Activated naive CD4-positive, alpha-beta T cell treated with Interleukin-2 at 50 U/mL for 16 hours (primary cell): ENCODE results near the gene CUL2.
"Not testable (repeated sequence)": the region's sequence is repeated elsewhere in the genome, so short reads cannot be mapped to it uniquely, and the experiment has no call there.

Source experiments
- DNase-seq: peaks from one replicate; pipeline ENCODE4 v3.0.0-alpha.2; 2020

The CUL2 gene

DNA sequence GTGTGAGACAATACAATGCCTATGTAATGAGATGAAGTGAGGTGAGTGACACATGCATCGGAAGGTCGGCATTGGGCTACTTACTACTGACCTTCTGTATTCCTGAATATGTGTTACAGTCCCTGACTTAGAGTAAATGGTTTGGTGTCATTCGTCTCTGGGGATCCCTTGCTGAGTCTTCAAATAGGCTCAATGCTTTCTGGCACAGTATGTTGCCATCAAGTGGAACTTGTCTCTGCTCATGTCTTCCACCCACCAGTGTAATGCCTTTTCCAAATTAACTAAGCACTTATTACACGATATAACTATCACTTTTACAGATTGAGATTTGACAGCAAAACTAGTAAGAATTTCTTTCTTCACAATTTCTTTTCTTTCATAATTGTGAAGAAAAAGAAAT, 10.9 kb downstream of the CUL2 start:
- no peak for DNase-seq

DNA sequence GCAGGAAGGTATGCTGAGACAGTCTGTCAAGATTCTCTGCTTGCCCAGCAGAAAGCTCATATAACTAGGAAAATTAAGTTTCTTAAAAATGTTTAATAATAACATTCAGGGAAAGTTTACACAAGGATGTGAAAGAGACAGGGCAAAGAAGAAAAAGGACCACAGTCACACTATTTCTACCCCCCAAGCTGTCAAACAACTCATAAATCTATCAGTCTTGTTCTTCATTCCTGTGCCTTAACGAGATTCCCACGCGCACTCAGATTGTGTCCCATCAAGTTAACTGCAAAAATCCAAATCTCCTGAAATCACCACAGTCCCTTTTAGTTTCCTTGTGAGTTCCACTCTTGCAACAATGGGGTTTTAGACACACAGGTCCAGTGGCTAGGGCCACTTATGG, 14.9 kb downstream of the CUL2 start:
- no peak for DNase-seq

- no peak for DNase-seq
These were observed 15.9 kb downstream of the CUL2 start for GRCh38 chr10:35074266-35074665.

DNA sequence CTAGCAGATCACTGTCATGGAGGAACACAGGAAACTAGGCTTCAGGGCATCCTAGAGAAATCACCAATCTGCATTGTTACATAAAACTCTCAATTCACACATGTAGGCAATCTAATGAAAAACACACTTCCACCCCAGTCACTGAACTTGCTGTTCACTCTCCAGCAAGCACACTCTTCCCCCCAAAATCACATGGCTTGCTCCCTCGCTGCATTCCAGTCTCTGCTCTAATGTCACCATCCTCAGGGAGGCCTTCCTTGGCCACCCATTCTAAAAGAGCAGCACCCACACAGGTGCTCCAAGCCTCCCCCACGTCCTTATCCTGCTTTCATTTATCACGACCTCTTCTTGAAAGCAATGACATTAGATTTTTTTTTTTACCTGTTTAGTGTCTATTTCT, 19.6 kb downstream of the CUL2 start:
- no peak for DNase-seq

DNA sequence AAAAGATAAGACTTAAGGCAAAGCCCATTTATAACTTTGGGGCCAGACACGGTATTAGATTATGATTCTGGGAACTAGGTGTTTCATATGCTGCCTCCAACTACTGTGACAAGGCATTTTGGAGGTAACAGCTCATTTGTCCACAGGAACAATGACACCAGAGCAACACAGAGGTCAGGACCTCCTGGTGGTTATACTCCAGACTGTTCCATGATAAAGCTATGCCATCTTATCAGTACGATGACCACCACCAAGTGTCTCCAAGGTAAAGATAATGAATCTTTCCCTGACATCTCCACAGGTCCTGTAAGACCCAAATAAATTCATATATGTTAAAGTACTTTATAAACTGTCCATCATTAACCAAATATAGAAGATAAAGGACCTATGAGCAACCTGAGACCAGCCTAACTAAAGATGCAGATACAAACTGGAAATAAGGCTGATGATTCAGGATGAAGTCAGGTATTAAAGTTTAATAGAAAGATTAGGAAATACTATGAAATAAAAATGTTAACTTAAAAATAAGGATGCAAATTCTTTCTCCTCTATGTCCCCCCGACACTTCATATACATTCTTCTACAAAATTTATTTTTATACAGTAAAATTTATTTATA, 26.2 kb downstream of the CUL2 start:
- no peak for DNase-seq

- no peak for DNase-seq
These were observed 30.7 kb downstream of the CUL2 start for GRCh38 chr10:35059481-35059880.

- DNase-seq = no peak
These were observed 31.5 kb downstream of the CUL2 start for GRCh38 chr10:35058686-35059085.

- no peak for DNase-seq
These were observed 32.0 kb downstream of the CUL2 start for GRCh38 chr10:35058134-35058533.

DNA sequence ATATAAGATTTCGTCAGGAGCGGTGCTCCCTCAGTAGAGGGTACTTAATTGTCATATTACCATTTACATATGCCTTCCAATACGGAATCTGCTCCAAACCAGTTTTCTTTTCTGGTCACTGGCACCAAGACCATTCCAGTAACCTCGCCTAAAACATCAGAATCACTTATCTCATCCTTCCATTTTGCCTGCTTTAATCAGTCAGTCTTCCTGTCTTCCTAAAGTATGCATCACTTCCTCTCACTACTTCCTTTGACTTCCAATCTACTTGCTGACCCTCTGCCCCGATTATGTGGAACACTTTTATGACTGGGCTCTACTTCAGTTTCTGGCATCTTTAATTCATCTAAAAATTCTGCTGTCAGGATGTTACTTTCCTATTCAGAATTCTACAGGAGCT, 33.5 kb downstream of the CUL2 start:
- no peak for DNase-seq

GRCh38 chr10:35056133-35056532, 34.0 kb downstream of the CUL2 start:
- DNase-seq = no peak

GRCh38 chr10:35050568-35050967, 39.6 kb downstream of the CUL2 start:
- DNase-seq = no peak

- DNase-seq = no peak
These were observed 44.1 kb downstream of the CUL2 start for GRCh38 chr10:35046074-35046473.

DNA sequence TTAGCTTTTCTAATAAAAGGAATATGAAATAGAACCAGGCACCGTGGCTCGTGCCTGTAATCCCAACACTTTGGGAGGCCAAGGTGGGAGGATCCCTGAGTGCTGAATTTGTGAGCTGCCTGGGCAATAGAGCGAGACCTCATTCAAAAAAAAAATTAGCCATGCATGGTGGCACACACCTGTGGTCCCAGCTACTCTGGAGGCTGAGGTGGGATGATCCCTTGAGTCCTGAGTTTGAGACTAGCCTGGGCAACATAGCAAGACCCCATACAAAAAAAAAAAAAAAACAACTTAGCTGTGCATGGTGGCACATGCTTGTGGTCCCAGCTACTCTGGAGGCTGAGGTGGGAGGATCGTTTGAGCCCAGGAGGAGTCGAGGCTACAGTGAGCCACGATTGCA, 44.9 kb downstream of the CUL2 start:
- not testable (repeated sequence) for DNase-seq

- DNase-seq = no peak
These were observed 46.3 kb downstream of the CUL2 start for GRCh38 chr10:35043796-35044344.

DNA sequence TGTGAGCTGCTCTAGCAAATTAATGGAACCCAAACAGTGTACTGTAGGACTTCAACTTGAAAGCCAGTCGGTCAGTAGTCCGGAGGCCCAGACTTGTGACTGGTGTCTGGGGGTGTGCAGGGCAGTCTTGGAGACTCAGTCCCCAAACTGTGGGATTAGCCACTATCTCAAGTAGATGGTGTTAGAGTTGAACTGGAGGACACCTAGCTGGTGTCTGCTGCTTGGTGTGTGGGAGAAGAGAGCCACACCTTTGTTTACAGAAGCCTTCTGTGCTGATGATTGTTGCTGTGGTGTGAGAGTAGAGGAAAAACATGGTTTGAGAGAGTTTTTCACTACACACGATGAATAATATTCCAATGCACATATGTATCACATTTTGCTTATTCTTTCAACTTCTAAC, 47.4 kb downstream of the CUL2 start:
- DNase-seq = no peak

DNA sequence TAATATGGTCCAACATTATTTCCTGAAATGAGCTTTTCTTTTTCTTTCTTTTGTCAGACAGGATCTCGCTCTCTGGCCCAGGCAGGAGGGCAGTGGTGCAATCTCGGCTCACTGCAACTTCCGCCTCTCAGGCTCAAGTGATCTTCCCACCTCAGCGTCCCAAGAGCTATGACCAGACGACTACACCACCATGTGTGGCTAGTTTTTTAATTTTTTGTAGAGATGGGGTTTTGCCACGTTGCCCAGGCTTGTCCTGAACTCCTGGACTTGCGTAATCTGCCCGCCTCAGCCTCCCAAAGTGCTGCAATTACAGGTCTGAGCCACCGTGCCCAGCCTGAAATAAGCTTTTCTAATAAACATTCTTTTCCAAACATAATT, 48.6 kb downstream of the CUL2 start:
- DNase-seq = no peak

GRCh38 chr10:35040760-35041501, 49.2 kb downstream of the CUL2 start:
- no peak for DNase-seq

GRCh38 chr10:35037104-35037503, 53.0 kb downstream of the CUL2 start:
- no peak for DNase-seq

DNA sequence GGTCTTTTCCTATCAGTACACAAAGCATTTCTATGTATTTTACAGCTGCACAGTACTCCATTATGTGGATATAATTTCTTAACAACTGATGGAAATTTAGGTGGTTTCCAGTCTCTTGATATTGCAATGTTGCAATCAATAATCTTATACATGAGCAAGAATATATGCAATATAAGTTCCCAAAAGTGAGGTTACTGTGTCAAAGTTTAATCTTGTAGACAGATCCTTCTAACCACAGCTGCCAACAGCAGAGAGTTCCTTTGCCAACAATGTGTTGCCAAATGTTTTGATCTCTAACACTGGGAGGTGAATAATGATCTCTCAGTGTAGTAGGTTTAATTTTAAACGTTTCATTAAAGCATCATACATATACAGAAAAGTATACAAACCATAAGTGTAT, 54.5 kb downstream of the CUL2 start:
- DNase-seq = no peak

DNA sequence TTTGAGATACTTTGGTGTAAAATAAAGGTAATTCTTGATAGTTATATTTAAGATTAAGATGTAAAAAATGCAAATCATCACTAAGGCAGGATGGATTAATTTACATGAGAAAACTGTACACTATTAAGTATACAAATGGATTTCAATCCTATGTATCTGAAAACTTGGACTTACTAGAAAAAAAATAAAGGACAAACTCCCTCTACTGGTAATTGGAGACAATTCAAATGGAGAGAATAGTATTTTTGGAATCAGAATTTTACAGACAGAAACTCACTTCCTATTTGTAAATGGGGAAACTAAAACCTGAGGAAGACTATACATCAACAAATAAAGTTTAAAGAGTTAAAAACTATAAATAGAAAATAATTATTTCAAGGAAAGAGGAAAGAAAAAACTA, 62.6 kb downstream of the CUL2 start:
- DNase-seq = no peak

DNA sequence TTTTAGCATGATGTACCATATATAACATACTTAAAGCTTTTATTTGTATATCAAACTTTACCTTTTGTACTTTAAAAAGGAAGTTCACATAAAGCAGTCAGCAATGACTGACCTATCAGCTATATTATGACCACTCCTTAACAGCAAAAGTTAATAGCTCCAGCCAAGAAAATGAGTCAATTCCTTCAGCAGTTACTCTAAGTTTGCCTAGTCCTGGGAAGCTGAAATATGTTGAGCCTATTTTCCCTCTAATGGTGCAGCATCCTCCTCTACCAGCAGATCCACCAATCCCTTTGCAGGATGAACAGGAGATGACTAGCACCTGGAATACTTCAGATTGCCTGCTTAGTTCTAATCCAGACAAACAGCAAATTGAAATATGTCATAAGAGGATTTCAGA, 64.2 kb downstream of the CUL2 start:
- DNase-seq = no peak

DNA sequence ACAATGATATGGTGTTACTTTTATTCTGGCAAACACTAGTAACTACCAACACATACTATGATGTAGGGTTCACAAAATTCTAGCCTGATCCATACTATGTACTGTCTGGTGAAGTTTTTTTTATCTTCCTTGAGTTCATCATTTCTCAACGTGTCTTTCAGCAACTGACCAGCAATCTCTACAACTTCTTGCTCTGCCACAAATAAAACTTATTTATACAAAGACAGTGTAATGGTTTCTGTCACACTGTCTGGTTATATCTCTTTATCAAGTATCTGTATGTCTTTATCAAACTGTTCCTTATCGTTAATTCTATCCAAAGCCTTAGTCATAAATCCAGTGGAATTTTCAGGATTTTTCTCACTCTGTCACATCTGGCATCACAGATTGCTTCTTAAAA, 69.7 kb downstream of the CUL2 start:
- no peak for DNase-seq

DNA sequence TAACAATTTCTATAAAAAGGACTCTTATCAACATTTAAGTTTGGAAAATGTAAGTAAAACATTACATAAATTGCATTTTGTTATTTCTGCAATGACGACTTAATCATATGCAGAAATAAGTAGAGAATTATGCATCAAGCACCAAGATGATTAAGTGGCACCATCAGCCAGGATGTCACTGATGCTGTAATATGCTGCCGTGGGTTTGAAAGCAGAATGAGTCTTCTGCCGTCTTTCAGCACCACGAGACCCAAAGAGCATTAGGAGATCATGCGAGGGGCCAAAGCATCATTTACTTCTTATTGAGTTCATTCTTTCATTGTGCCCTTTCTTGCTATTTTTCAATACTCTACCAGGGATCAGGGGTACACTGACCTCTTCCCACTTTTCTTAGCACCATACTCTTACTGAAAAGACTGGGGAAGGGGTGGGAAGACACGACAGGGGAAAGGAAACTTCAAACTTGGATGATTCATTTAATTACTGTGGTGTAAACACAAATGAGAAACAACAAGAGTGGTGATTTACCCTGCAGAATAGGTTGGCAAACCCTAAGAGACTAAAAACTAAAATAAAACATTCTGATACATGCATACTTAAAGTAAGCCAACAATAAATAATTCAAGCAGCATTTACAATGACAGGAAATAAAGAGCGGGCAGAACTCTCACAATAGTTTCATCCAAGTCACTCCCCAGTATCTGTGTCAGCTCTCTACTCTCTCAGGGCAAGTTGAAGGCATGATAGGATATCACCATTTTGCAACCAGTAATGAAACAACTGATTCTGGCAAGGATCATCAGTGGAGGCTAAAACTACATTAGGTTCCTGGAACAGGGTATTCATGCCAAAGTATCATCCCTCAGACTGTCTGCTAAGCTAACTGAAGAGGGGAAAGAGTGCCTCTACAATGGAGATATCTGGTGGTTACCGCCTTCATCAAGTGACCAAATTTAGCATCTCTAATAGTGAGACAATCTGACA, 70.8 kb downstream of the CUL2 start:
- no peak for DNase-seq

DNA sequence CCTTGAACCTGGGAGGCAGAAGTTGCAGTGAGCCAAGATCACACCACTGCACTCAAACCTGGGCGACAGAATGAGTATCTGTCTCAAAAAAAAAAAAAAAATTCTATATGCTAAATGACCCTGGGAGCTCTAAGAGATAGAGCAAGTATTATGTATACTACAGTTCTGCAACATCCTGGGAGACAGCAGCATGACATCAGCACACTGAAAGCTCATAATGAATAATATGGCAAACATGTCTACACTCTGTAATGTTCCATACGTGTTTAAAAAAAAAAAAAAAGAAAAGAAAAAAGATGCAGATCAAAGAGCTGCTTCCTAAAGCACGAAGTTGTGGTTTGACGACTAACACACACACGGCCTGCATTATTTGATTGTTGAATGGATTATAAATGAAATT, 72.5 kb downstream of the CUL2 start:
- DNase-seq = no peak
